SU-DHL-6 (cell line): ENCODE data around the gene SHROOM2.

Experiments used
- EZH2phosphoT487 ChIP-seq: fragments of 200-600 bp; sonication (generic), shearing (Covaris generic); conservative IDR thresholded peaks from 2 replicates; pipeline ENCODE4 v1.6.1; 2018; ENCODE audit warnings: mild to moderate bottlenecking, antibody characterized with exemption, low read length, moderate library complexity, mixed read lengths
- TF ChIP-seq, protein P1 (sequence below): fragments of 200-600 bp; sonication (generic); IDR thresholded peaks from one replicate; pipeline ENCODE4 v1.5.1; 2017; ENCODE audit warnings: antibody characterized with exemption, mild to moderate bottlenecking, low read length, moderate library complexity; ENCODE audit not compliant: insufficient read depth, poor library complexity, severe bottlenecking

GRCh38 chrX:9856588-9856987 lies 70.4 kb downstream of the SHROOM2 start:
- TF ChIP-seq, protein P1, sequence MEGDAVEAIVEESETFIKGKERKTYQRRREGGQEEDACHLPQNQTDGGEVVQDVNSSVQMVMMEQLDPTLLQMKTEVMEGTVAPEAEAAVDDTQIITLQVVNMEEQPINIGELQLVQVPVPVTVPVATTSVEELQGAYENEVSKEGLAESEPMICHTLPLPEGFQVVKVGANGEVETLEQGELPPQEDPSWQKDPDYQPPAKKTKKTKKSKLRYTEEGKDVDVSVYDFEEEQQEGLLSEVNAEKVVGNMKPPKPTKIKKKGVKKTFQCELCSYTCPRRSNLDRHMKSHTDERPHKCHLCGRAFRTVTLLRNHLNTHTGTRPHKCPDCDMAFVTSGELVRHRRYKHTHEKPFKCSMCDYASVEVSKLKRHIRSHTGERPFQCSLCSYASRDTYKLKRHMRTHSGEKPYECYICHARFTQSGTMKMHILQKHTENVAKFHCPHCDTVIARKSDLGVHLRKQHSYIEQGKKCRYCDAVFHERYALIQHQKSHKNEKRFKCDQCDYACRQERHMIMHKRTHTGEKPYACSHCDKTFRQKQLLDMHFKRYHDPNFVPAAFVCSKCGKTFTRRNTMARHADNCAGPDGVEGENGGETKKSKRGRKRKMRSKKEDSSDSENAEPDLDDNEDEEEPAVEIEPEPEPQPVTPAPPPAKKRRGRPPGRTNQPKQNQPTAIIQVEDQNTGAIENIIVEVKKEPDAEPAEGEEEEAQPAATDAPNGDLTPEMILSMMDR: no peak
- no peak for TF ChIP-seq EZH2phosphoT487
